22Rv1 (cell line): ENCODE data around the gene ZGRF1.

Experiments used
- H3K27ac ChIP-seq: fragments of 450-650 bp; 2 replicates; pipeline ENCODE4 v1.5.1; 2017
- CTCF ChIP-seq: fragments of 450-650 bp; IDR thresholded peaks from 2 replicates; pipeline ENCODE4 v1.5.1; 2017; ENCODE audit warnings: mild to moderate bottlenecking
- ZFX ChIP-seq: fragments of 450-650 bp; IDR thresholded peaks from 2 replicates; pipeline ENCODE4 v1.6.1; 2017; ENCODE audit warnings: antibody characterized with exemption, borderline replicate concordance

ZGRF1 gene

GRCh38 chr4:112550728-112551127 lies 86.0 kb downstream of the ZGRF1 start:
- TF ChIP-seq CTCF, result no peak
- no peak overlapping the region for H3K27ac ChIP-seq

GRCh38 chr4:112546476-112546875 lies 90.2 kb downstream of the ZGRF1 start:
- no peak overlapping the region for H3K27ac ChIP-seq
- no peak for TF ChIP-seq CTCF
- TF ChIP-seq ZFX, result no peak

GRCh38 chr4:112545346-112545745 lies 91.4 kb downstream of the ZGRF1 start:
- no peak overlapping the region for H3K27ac ChIP-seq
- TF ChIP-seq ZFX, result no peak

GRCh38 chr4:112540695-112541094 lies 96.0 kb downstream of the ZGRF1 start:
- TF ChIP-seq CTCF (no peak), ZFX (no peak)
- no peak overlapping the region for H3K27ac ChIP-seq

- H3K27ac ChIP-seq, result no peak overlapping the region
- TF ChIP-seq ZFX (no peak), CTCF (no peak)
Observed at GRCh38 chr4:112536123-112536522, 100.6 kb downstream of the ZGRF1 start.

- H3K27ac ChIP-seq, result no peak overlapping the region
- TF ChIP-seq CTCF (no peak), ZFX (no peak)
Observed at GRCh38 chr4:112532267-112532666, 104.4 kb downstream of the ZGRF1 start.

GRCh38 chr4:112531146-112531545 lies 105.6 kb downstream of the ZGRF1 start:
- TF ChIP-seq ZFX (no peak), CTCF (no peak)

GRCh38 chr4:112526061-112526460 lies 110.6 kb downstream of the ZGRF1 start:
- TF ChIP-seq ZFX (no peak), CTCF (no peak)
- no peak overlapping the region for H3K27ac ChIP-seq

More at GRCh38 chr4:112531146-112531545, 105.6 kb downstream of the ZGRF1 start:
- no peak overlapping the region for H3K27ac ChIP-seq
